COR-L47 (cell line): ENCODE measurements around the gene FHL1.
"Not testable (repeated sequence)": the region's sequence is repeated elsewhere in the genome, so short reads cannot be mapped to it uniquely, and the experiment has no call there.

ENCODE experiments used
- DNase-seq: peaks from one replicate; lab custom pipeline; 2025; lab: John Stamatoyannopoulos, UW

FHL1 gene

GRCh38 chrX:136147976-136148375 lies 643 bp downstream of the FHL1 start:
- no peak for DNase-seq

GRCh38 chrX:136148391-136148790 lies 1.1 kb downstream of the FHL1 start:
- no peak for DNase-seq

GRCh38 chrX:136154998-136155397 lies 7.7 kb downstream of the FHL1 start:
- no peak for DNase-seq

GRCh38 chrX:136156560-136157117 lies 9.3 kb downstream of the FHL1 start:
- DNase-seq, result no peak

- DNase-seq, result no peak
These were observed 9.9 kb downstream of the FHL1 start for GRCh38 chrX:136157187-136157586.

GRCh38 chrX:136158685-136159084 lies 11.4 kb downstream of the FHL1 start:
- DNase-seq, result no peak

GRCh38 chrX:136159611-136160025 lies 12.3 kb downstream of the FHL1 start:
- DNase-seq, result no peak

- DNase-seq, result peak; percentile 16
These were observed 15.7 kb downstream of the FHL1 start for GRCh38 chrX:136162827-136163570.

- no peak for DNase-seq
These were observed 16.4 kb downstream of the FHL1 start for GRCh38 chrX:136163689-136164088.

GRCh38 chrX:136165406-136165805 lies 18.1 kb downstream of the FHL1 start:
- peak; percentile 4 for DNase-seq

GRCh38 chrX:136166221-136166855 lies 19.0 kb downstream of the FHL1 start:
- no peak for DNase-seq

- DNase-seq, result not testable (repeated sequence)
These were observed 20.7 kb downstream of the FHL1 start for GRCh38 chrX:136167989-136168388.

GRCh38 chrX:136168929-136169735 lies 21.8 kb downstream of the FHL1 start:
- peak; percentile 7 for DNase-seq

- DNase-seq, result no peak
These were observed 22.9 kb downstream of the FHL1 start for GRCh38 chrX:136170139-136170800.

- no peak for DNase-seq
These were observed 24.1 kb downstream of the FHL1 start for GRCh38 chrX:136171420-136171819.

- DNase-seq, result no peak
These were observed 29.1 kb downstream of the FHL1 start for GRCh38 chrX:136176399-136176825.

GRCh38 chrX:136179133-136179532 lies 31.8 kb downstream of the FHL1 start:
- DNase-seq, result no peak

GRCh38 chrX:136182414-136182813 lies 35.1 kb downstream of the FHL1 start:
- no peak for DNase-seq

GRCh38 chrX:136183172-136183571 lies 35.8 kb downstream of the FHL1 start:
- DNase-seq, result no peak

GRCh38 chrX:136183917-136184316 lies 36.6 kb downstream of the FHL1 start:
- no peak for DNase-seq

- no peak for DNase-seq
These were observed 38.2 kb downstream of the FHL1 start for GRCh38 chrX:136185401-136186022.
